Glomerular endothelial cell (primary cell): ENCODE data around the gene PSMD4. TPM values are rescaled to one million over a fixed set of nuclear protein-coding genes. Genes with fewer than 3 reads are reported as not detected.

ENCODE experiments used
- DNase-seq: peaks from one replicate; pipeline ENCODE4 v3.0.0-alpha.2; 2011; ENCODE audit warnings: low read depth, low spot score; ENCODE audit errors: extremely low read depth
- total RNA-seq: library from RNA; depleted of rRNA; stranded (reverse); fragments of >200 nt; gene quantifications from 2 replicates; pipeline ENCODE4 v1.2.3, GENCODE V29; 2015

Gene PSMD4
- total RNA-seq, 1 donor from 2014 or later: 151 TPM

GRCh38 chr1:151293093-151293492, 38.6 kb downstream of the PSMD4 start:
- DNase-seq: no peak

GRCh38 chr1:151294742-151295462, 40.4 kb downstream of the PSMD4 start:
- DNase-seq: no peak

- DNase-seq: no peak
These were observed 55.3 kb downstream of the PSMD4 start for GRCh38 chr1:151309811-151310323.

- DNase-seq: no peak
These were observed 56.5 kb downstream of the PSMD4 start for GRCh38 chr1:151311011-151311410.

GRCh38 chr1:151311589-151312331, 57.2 kb downstream of the PSMD4 start:
- DNase-seq: no peak

GRCh38 chr1:151312411-151312810, 57.9 kb downstream of the PSMD4 start:
- DNase-seq: no peak

GRCh38 chr1:151312826-151313225, 58.3 kb downstream of the PSMD4 start:
- DNase-seq: no peak

GRCh38 chr1:151313501-151313900, 59.0 kb downstream of the PSMD4 start:
- no peak for DNase-seq

- no peak for DNase-seq
These were observed 59.8 kb downstream of the PSMD4 start for GRCh38 chr1:151314137-151314875.

- no peak for DNase-seq
These were observed 61.2 kb downstream of the PSMD4 start for GRCh38 chr1:151315565-151316235.

Other genes with a start within 250 kb of the PSMD4 start
- 12.5 and 17.9 TPM in 2 replicates for gene MINDY1, start 247.8 kb upstream of the PSMD4 start, total RNA-seq
- gene PRUNE1, start 246.3 kb upstream of the PSMD4 start, total RNA-seq: 4.5 and 6.1 TPM in 2 replicates
- not detected in 2 replicates for gene BNIPL, start 218.1 kb upstream of the PSMD4 start, total RNA-seq
- gene C1orf56, start 207.0 kb upstream of the PSMD4 start, total RNA-seq: 2.4 and 2.9 TPM in 2 replicates
- gene CDC42SE1, start 195.1 kb upstream of the PSMD4 start, total RNA-seq: 69.4 and 73.9 TPM in 2 replicates
- 25.1 and 27.6 TPM in 2 replicates for gene MLLT11, start 194.3 kb upstream of the PSMD4 start, total RNA-seq
- 3.4 and 7.4 TPM in 2 replicates for gene GABPB2, start 184.0 kb upstream of the PSMD4 start, total RNA-seq
- 20.2 and 28.1 TPM in 2 replicates for gene SEMA6C, start 108.1 kb upstream of the PSMD4 start, total RNA-seq
- not detected in 2 replicates for gene TNFAIP8L2, start 98.1 kb upstream of the PSMD4 start, total RNA-seq
- gene LYSMD1, start 88.8 kb upstream of the PSMD4 start, total RNA-seq: 4.7 and 5.9 TPM in 2 replicates
- 39.3 and 42.6 TPM in 2 replicates for gene SCNM1, start 88.6 kb upstream of the PSMD4 start, total RNA-seq
- gene TMOD4, start 78.8 kb upstream of the PSMD4 start, total RNA-seq: not detected in 2 replicates
- 38.1 and 58.2 TPM in 2 replicates for gene VPS72, start 64.5 kb upstream of the PSMD4 start, total RNA-seq
- gene PIP5K1A, start 56.2 kb upstream of the PSMD4 start, total RNA-seq: 36.4 and 45.3 TPM in 2 replicates
- gene ZNF687, start 27.6 kb downstream of the PSMD4 start, total RNA-seq: 17.6 and 22.8 TPM in 2 replicates
- 48.5 and 56.1 TPM in 2 replicates for gene PI4KB, start 72.7 kb downstream of the PSMD4 start, total RNA-seq
- gene RFX5, start 92.5 kb downstream of the PSMD4 start, total RNA-seq: 45.6 and 47.0 TPM in 2 replicates
- gene SELENBP1, start 118.0 kb downstream of the PSMD4 start, total RNA-seq: 0.93 and 1.2 TPM in 2 replicates
- 289 and 321 TPM in 2 replicates for gene PSMB4, start 144.8 kb downstream of the PSMD4 start, total RNA-seq
- gene POGZ, start 204.8 kb downstream of the PSMD4 start, total RNA-seq: 29.5 and 37.3 TPM in 2 replicates